Kidney (tissue), 14 donors: Measurements from ENCODE around the gene KRTAP5-1. TPM values are rescaled to one million over a fixed set of nuclear protein-coding genes. Genes with fewer than 3 reads are reported as not detected.
A peak's percentile ranks its signal among the peaks of the same experiment; 100 is the strongest.

Source experiments
- DNase-seq, 5 donors: peaks; one replicate each; pipeline ENCODE4 v3.0.0-alpha.2; 2013 to 2020
- FAIRE-seq: peaks from 2 replicates; lab custom pipeline; 2012; peaks lifted over from hg19 to GRCh38; lab: Jason Lieb, UNC
- H3K27ac ChIP-seq, 2 donors: one replicate each; pipeline ENCODE4 v1.7.0; 2013; ENCODE audit warnings: low read depth in 2 of 2, low read length in 2 of 2, inconsistent platforms in 1 of 2
- H3K27me3 ChIP-seq: one replicate; pipeline ENCODE4 v1.7.1; 2013; ENCODE audit warnings: low read length, inconsistent platforms; ENCODE audit not compliant: control insufficient read depth, insufficient read depth
- H3K36me3 ChIP-seq, 3 donors: one replicate each; pipeline versions ENCODE4 v1.7.0 to v1.7.1; 2013; ENCODE audit warnings: low read length in 3 of 3, control low read depth in 1 of 3, inconsistent platforms in 1 of 3; ENCODE audit not compliant: insufficient read depth in 3 of 3, control insufficient read depth in 2 of 3
- H3K4me1 ChIP-seq, 3 donors: one replicate each; pipeline versions ENCODE4 v1.7.0 to v1.7.1; 2013; ENCODE audit warnings: low read length in 3 of 3, inconsistent platforms in 1 of 3, low read depth in 1 of 3; ENCODE audit not compliant: control insufficient read depth in 2 of 3, insufficient read depth in 2 of 3
- H3K4me3 ChIP-seq, 3 donors: one replicate each; pipeline versions ENCODE4 v1.7.0 to v1.8.1; 2013; ENCODE audit warnings: low read length in 3 of 3, control low read depth in 1 of 3, inconsistent platforms in 1 of 3
- H3K9ac ChIP-seq, 3 donors: one replicate each; pipeline versions ENCODE4 v1.7.0 to v1.7.1; 2013; ENCODE audit warnings: low read length in 3 of 3, control low read depth in 1 of 3, inconsistent platforms in 1 of 3
- H3K9me3 ChIP-seq, 3 donors: one replicate each; pipeline versions ENCODE4 v1.7.0 to v1.7.1; 2013; ENCODE audit warnings: low read length in 3 of 3, control low read depth in 1 of 3, inconsistent platforms in 1 of 3; ENCODE audit not compliant: control insufficient read depth in 2 of 3, insufficient read depth in 1 of 3
- intact Hi-C: fragments of 100-400 bp; cut with DNase I; formaldehyde crosslinking; loops from one replicate; pipeline ENCODE4 v1.11.1; 2022
- polyA plus RNA-seq: library from polyadenylated mRNA; stranded (reverse); fragments of 350-450 nt; fragmentation: Illumina TruSeq; extraction: RNeasy Lipid Tissue Mini Kit (QIAGEN cat#74804); gene quantifications from one replicate; pipeline ENCODE4 v1.2.3, GENCODE V29; 2014; ENCODE audit warnings: low read depth, low replicate concordance; ENCODE audit not compliant: insufficient read depth
- total RNA-seq: library from RNA; stranded (reverse); fragmentation: NEBNext Ultra II Directional; extraction: Animal tissue kit (Norgen Biotek cat#: 25700); gene quantifications from one replicate; pipeline ENCODE4 v1.2.1, GENCODE V29; 2021
- TF ChIP-seq, protein P1 (sequence below): IDR thresholded peaks from 3 replicates; pipeline ENCODE4 v1.5.1; 2012; ENCODE audit warnings: mild to moderate bottlenecking, moderate library complexity, borderline replicate concordance; ENCODE audit not compliant: insufficient read depth; ENCODE audit errors: extremely low read depth
- donor health status: control.
- donor health status: control.
- donor health status: control.
- donor health status: control.
- donor health status: control.
- donor health status: DM: yes; HTN: yes; CAD: no.
- donor health status: Normal renal cell carcinoma (clear cell type).

The KRTAP5-1 gene
- total and polyA plus RNA-seq, 2 donors from 2014 or later, result not detected

DNA sequence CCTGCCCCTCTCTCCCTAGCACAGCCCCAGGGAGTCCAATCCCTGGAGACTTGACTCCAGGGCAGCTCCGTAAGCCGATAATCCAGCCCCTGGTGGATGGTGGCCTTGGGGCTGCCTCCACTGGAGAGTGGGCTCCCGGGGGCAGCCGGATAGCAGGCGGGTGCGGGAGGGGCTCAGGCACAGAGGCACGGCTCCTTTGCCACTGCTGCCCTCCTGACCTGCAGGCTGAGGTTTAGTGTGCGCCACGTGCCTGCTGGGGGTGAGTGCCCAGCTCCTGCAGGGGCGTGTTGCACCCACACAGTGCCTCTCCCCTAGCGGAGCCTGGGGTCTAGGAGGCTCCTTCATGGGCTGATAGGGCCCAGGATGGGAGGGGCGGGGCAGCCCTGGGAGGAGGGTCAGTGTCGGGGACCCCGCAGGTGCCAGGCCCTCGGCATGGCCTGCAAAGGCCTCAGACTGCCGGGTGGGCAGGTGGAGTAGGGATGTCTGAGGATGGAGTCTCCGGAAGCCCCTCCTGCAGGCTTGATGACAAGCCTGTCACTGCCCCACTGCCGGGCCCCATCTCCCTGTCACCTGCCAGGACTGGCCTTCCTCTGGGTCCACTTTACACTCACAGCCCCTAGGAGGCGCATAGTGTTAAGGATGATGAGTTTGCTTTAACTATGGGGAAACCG lies 18.6 kb downstream of the KRTAP5-1 start:
- no peak overlapping the region for H3K9ac ChIP-seq
- FAIRE-seq, result no peak
- intact Hi-C loops, result no loop called here

DNA sequence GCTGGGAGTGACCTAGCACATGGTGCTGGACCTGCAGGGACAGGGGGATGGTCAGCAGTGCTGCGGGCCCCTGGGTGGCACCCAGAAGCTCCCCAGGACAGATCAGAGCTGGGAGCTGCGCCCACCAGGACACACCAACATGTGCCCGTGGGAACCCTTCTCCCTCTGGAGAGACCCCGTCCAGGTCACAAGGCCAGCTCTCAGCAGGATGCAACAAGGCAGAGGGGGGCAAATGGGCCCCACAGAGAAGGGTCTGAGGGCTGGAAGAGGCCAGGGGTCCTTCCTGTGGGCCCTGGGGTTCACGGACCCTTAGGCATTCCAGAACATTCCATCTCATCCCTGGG lies 19.2 kb downstream of the KRTAP5-1 start:
- intact Hi-C loops, result no loop called here
- Histone ChIP-seq H3K9ac (no peak overlapping the region), H3K4me3 (no peak overlapping the region), H3K36me3 (no peaks in the 10 kb centered on the region), H3K27me3 (no peaks in the 10 kb centered on the region), H3K27ac (no peak overlapping the region), H3K4me1 (peaks cover 0 to 6% (median 0%) of the 10 kb centered on the region in 3 donors), H3K9me3 (no peaks in the 10 kb centered on the region)
- DNase-seq (no peak), FAIRE-seq (no peak)
- TF ChIP-seq, protein P1, sequence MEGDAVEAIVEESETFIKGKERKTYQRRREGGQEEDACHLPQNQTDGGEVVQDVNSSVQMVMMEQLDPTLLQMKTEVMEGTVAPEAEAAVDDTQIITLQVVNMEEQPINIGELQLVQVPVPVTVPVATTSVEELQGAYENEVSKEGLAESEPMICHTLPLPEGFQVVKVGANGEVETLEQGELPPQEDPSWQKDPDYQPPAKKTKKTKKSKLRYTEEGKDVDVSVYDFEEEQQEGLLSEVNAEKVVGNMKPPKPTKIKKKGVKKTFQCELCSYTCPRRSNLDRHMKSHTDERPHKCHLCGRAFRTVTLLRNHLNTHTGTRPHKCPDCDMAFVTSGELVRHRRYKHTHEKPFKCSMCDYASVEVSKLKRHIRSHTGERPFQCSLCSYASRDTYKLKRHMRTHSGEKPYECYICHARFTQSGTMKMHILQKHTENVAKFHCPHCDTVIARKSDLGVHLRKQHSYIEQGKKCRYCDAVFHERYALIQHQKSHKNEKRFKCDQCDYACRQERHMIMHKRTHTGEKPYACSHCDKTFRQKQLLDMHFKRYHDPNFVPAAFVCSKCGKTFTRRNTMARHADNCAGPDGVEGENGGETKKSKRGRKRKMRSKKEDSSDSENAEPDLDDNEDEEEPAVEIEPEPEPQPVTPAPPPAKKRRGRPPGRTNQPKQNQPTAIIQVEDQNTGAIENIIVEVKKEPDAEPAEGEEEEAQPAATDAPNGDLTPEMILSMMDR, result no peak

More for the DNA sequence above, 18.6 kb downstream of the KRTAP5-1 start:
- Histone ChIP-seq H3K4me3 (no peak overlapping the region), H3K27me3 (no peaks in the 10 kb centered on the region), H3K36me3 (no peaks in the 10 kb centered on the region), H3K27ac (no peak overlapping the region), H3K4me1 (peaks cover 0 to 6% (median 0%) of the 10 kb centered on the region in 3 donors), H3K9me3 (no peaks in the 10 kb centered on the region)
- peak in 2 of 5 donors; percentile 57 to 72 for DNase-seq
- TF ChIP-seq, protein P1, result no peak

DNA sequence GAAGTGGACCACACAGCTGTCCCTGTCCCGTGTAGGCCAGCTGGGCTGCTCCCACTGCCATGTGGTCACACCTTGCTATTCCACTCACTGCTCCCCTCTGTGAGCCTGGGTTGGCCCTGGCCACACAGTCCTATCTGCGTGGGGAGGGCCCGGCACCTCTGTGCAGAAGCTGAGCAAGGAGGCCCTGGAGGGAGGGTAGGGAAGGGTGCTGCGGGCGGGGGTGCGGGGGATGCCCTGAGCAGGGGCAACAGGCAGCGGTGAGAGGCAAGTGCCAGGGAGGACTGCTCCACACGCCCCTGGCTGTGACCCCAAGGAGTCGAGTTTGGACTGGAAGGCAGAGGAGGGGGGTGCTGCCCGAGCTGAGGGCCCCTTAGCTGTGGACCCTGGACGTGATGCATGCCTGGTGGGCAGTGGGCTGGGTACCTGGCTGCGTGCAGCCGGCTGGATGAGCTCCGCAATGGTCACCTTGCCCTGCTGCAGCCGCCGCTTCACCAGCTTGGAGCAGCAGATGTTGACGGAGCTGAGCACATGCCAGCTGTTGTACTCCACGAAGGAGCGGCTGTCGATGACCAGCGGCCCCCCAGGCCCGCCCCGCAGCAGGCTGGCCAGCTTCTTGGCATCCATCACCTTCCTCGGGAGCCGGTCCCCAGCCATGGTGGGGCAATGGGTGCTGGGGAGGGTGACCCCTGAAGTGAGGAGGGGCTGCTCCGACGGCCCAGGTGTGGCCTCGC lies 19.7 kb downstream of the KRTAP5-1 start:
- no peak overlapping the region for H3K9ac ChIP-seq
- H3K4me3 ChIP-seq, result no peak overlapping the region
- no peaks in the 10 kb centered on the region for H3K27me3 ChIP-seq
- H3K27ac ChIP-seq, result no peak overlapping the region
- TF ChIP-seq, protein P1, result no peak
- H3K36me3 ChIP-seq, result no peaks in the 10 kb centered on the region
- H3K9me3 ChIP-seq, result no peaks in the 10 kb centered on the region
- intact Hi-C loops, result no loop called here
- FAIRE-seq, result no peak
- peaks cover 0 to 6% (median 0%) of the 10 kb centered on the region in 3 donors for H3K4me1 ChIP-seq
- DNase-seq, result peak in 1 of 5 donors; percentile 59
